ENCODE measurements around the gene NPPC. TPM values are rescaled to one million over a fixed set of nuclear protein-coding genes. Genes with fewer than 3 reads are reported as not detected.
A peak's percentile ranks its signal among the peaks of the same experiment; 100 is the strongest.

NPPC gene
- polyA plus RNA-seq, 3 donors, result not detected

- H3K4me1 Mint-ChIP-seq, result peaks cover 12% of the 10 kb centered on the region
- no peaks in the 10 kb centered on the region for H3K79me2 ChIP-seq (ENCODE audit: insufficient read depth, low read length)
- H3K9ac ChIP-seq (ENCODE audit: insufficient read depth, low read length, poor library complexity, severe bottlenecking), result no peak overlapping the region
- H4K20me1 ChIP-seq (ENCODE audit: insufficient read depth, low read length), result no peaks in the 10 kb centered on the region
- intact Hi-C loops (cut with micrococcal nuclease), result loop anchor here (10.0 kb wide), 2 partner anchors 207 to 217 kb away; no protein-coding TSS in a partner anchor
- peaks cover 0 to 12% (median 2%) of the 10 kb centered on the region in 7 donors for H3K9me3 Mint-ChIP-seq
- no peak overlapping the region for H2AFZ ChIP-seq (ENCODE audit: insufficient read depth, low read depth, low read length, poor library complexity, severe bottlenecking)
- H3K4me2 ChIP-seq (replicated peaks; ENCODE audit: extremely low read depth, low read length, poor library complexity, severe bottlenecking), result no peak overlapping the region
- H3K4me3 Mint-ChIP-seq, result peak overlapping the region in 1 of 2 donors; percentile 86
- H3K27me3 ChIP-seq (ENCODE audit: control insufficient read depth in 2 of 2, insufficient read depth in 2 of 2, low read length in 2 of 2), result peaks cover 28 to 66% of the 10 kb centered on the region in 2 donors
- H3K4me1 ChIP-seq (ENCODE audit: control insufficient read depth in 1 of 2, insufficient read depth in 2 of 2, low read length in 2 of 2), result peaks cover 16 to 24% of the 10 kb centered on the region in 2 donors
- H3K4me3 ChIP-seq (replicated peaks in 1 of 3; ENCODE audit: low read depth in 2 of 3, low read length in 3 of 3), result no peak overlapping the region
- H3K27me3 Mint-ChIP-seq (ENCODE audit: low read depth in 3 of 3), result peaks cover 52 to 74% (median 59%) of the 10 kb centered on the region in 3 donors
- H3K9me3 ChIP-seq (replicated peaks in 1 of 2; ENCODE audit: control insufficient read depth in 1 of 2, insufficient read depth in 1 of 2, low read length in 2 of 2), result peaks cover 0 to 18% of the 10 kb centered on the region in 2 donors
- DNase-seq, result no peak
- 64% methylated on average over 8 of the region's 10 CpGs for WGBS (ENCODE audit: insufficient coverage)
- H3K27ac Mint-ChIP-seq, result peak overlapping the region in 1 of 7 donors; percentile 33
- peaks cover 0 to 4% of the 10 kb centered on the region in 2 donors for H3K36me3 Mint-ChIP-seq
- H3K27ac ChIP-seq (ENCODE audit: low read depth in 1 of 2, low read length in 2 of 2), result no peak overlapping the region
- no peaks in the 10 kb centered on the region for H3K36me3 ChIP-seq (replicated peaks in 1 of 2; ENCODE audit: control insufficient read depth in 1 of 2, insufficient read depth in 2 of 2, low read length in 2 of 2)
- TF ChIP-seq CTCF (IDR thresholded peaks at IDR 0.05), result no peak
These were observed 1.3 kb upstream of the NPPC start for GRCh38 chr2:231927566-231927890.

- Histone ChIP-seq H3K4me1 (ENCODE audit: control insufficient read depth in 1 of 2, insufficient read depth in 2 of 2, low read length in 2 of 2) (peaks cover 16 to 24% of the 10 kb centered on the region in 2 donors), H3K4me2 (replicated peaks; ENCODE audit: extremely low read depth, low read length, poor library complexity, severe bottlenecking) (peak overlapping the region; percentile 70), H3K36me3 (replicated peaks in 1 of 2; ENCODE audit: control insufficient read depth in 1 of 2, insufficient read depth in 2 of 2, low read length in 2 of 2) (no peaks in the 10 kb centered on the region), H3K79me2 (ENCODE audit: insufficient read depth, low read length) (no peaks in the 10 kb centered on the region), H3K9me3 (replicated peaks in 1 of 2; ENCODE audit: control insufficient read depth in 1 of 2, insufficient read depth in 1 of 2, low read length in 2 of 2) (peaks cover 0 to 18% of the 10 kb centered on the region in 2 donors), H4K20me1 (ENCODE audit: insufficient read depth, low read length) (no peaks in the 10 kb centered on the region), H3K4me3 (replicated peaks in 1 of 3; ENCODE audit: low read depth in 2 of 3, low read length in 3 of 3) (peak overlapping the region in 1 of 3 experiments; percentile 65), H2AFZ (ENCODE audit: insufficient read depth, low read depth, low read length, poor library complexity, severe bottlenecking) (no peak overlapping the region), H3K27ac (ENCODE audit: low read depth in 1 of 2, low read length in 2 of 2) (no peak overlapping the region), H3K9ac (ENCODE audit: insufficient read depth, low read length, poor library complexity, severe bottlenecking) (no peak overlapping the region), H3K27me3 (ENCODE audit: control insufficient read depth in 2 of 2, insufficient read depth in 2 of 2, low read length in 2 of 2) (peaks cover 28 to 68% of the 10 kb centered on the region in 2 donors)
- peak; percentile 4 to 25 (median 20) for DNase-seq
- peaks cover 12% of the 10 kb centered on the region for H3K4me1 Mint-ChIP-seq
- intact Hi-C loops (cut with micrococcal nuclease), result loop anchor here (10.0 kb wide), 2 partner anchors 208 to 218 kb away; no protein-coding TSS in a partner anchor
- peak overlapping the region in 1 of 7 donors; percentile 33 for H3K27ac Mint-ChIP-seq
- peaks cover 0 to 12% (median 2%) of the 10 kb centered on the region in 7 donors for H3K9me3 Mint-ChIP-seq
- H3K4me3 Mint-ChIP-seq, result peak overlapping the region in 1 of 2 donors; percentile 86
- H3K27me3 Mint-ChIP-seq (ENCODE audit: low read depth in 3 of 3), result peaks cover 52 to 77% (median 60%) of the 10 kb centered on the region in 3 donors
- TF ChIP-seq CTCF (IDR thresholded peaks at IDR 0.05), result no peak
- H3K36me3 Mint-ChIP-seq, result peaks cover 0 to 4% of the 10 kb centered on the region in 2 donors
- WGBS (ENCODE audit: insufficient coverage), result 6% methylated on average over 47 of the region's 51 CpGs
These were observed 767 bp upstream of the NPPC start for GRCh38 chr2:231926761-231927565.

All from CD14-positive monocyte (primary cell).